Measurements from ENCODE around the gene DDIT3. TPM values are rescaled to one million over a fixed set of nuclear protein-coding genes. Genes with fewer than 3 reads are reported as not detected.
A peak's percentile ranks its signal among the peaks of the same experiment; 100 is the strongest.

DDIT3 gene
- total RNA-seq, 1 donor from 2014 or later: 15.0 TPM

- no peak overlapping the region for H3K27ac Mint-ChIP-seq (ENCODE audit: unreplicated experiment)
- no peaks in the 10 kb centered on the region for H3K9me3 Mint-ChIP-seq
- H3K36me3 Mint-ChIP-seq (ENCODE audit: low read depth): no peaks in the 10 kb centered on the region
- no peak overlapping the region for H3K4me3 Mint-ChIP-seq
- H3K4me1 Mint-ChIP-seq: peaks cover 4% of the 10 kb centered on the region
- H3K27me3 Mint-ChIP-seq (ENCODE audit: low read depth): peaks cover 87% of the 10 kb centered on the region
- TF ChIP-seq CTCF (conservative IDR thresholded peaks at IDR 0.05): no peak
- DNase-seq (ENCODE audit: low read depth, low spot score): no peak
Measured at GRCh38 chr12:57479043-57479375, 41.3 kb downstream of the DDIT3 start.

GRCh38 chr12:57477710-57478681, 42.3 kb downstream of the DDIT3 start:
- H3K9me3 Mint-ChIP-seq: no peaks in the 10 kb centered on the region
- no peaks in the 10 kb centered on the region for H3K36me3 Mint-ChIP-seq (ENCODE audit: low read depth)
- H3K27ac Mint-ChIP-seq (ENCODE audit: unreplicated experiment): no peak overlapping the region
- no peak for TF ChIP-seq CTCF (conservative IDR thresholded peaks at IDR 0.05)
- H3K27me3 Mint-ChIP-seq (ENCODE audit: low read depth): peaks cover 90% of the 10 kb centered on the region
- H3K4me3 Mint-ChIP-seq: no peak overlapping the region
- DNase-seq (ENCODE audit: low read depth, low spot score): no peak
- H3K4me1 Mint-ChIP-seq: peaks cover 4% of the 10 kb centered on the region

- TF ChIP-seq CTCF (conservative IDR thresholded peaks at IDR 0.05): no peak
- no peaks in the 10 kb centered on the region for H3K9me3 Mint-ChIP-seq
- peaks cover 4% of the 10 kb centered on the region for H3K4me1 Mint-ChIP-seq
- no peak overlapping the region for H3K4me3 Mint-ChIP-seq
- H3K36me3 Mint-ChIP-seq (ENCODE audit: low read depth): no peaks in the 10 kb centered on the region
- H3K27me3 Mint-ChIP-seq (ENCODE audit: low read depth): peaks cover 97% of the 10 kb centered on the region
- H3K27ac Mint-ChIP-seq (ENCODE audit: unreplicated experiment): no peak overlapping the region
- no peak for DNase-seq (ENCODE audit: low read depth, low spot score)
Measured at GRCh38 chr12:57476993-57477709, 43.2 kb downstream of the DDIT3 start.

GRCh38 chr12:57476162-57476992, 43.9 kb downstream of the DDIT3 start:
- H3K27ac Mint-ChIP-seq (ENCODE audit: unreplicated experiment): no peak overlapping the region
- H3K27me3 Mint-ChIP-seq (ENCODE audit: low read depth): peaks cover 100% of the 10 kb centered on the region
- H3K36me3 Mint-ChIP-seq (ENCODE audit: low read depth): no peaks in the 10 kb centered on the region
- peaks cover 4% of the 10 kb centered on the region for H3K4me1 Mint-ChIP-seq
- H3K4me3 Mint-ChIP-seq: no peak overlapping the region
- TF ChIP-seq CTCF (conservative IDR thresholded peaks at IDR 0.05): peak; percentile 35
- no peak for DNase-seq (ENCODE audit: low read depth, low spot score)
- no peaks in the 10 kb centered on the region for H3K9me3 Mint-ChIP-seq
